Measurements from ENCODE around the gene NFE2L1. TPM values are rescaled to one million over a fixed set of nuclear protein-coding genes. Genes with fewer than 3 reads are reported as not detected.
A peak's percentile ranks its signal among the peaks of the same experiment; 100 is the strongest.

Gene NFE2L1
- polyA plus RNA-seq, 4 donors: 219 to 302 (median 264) TPM

DNA sequence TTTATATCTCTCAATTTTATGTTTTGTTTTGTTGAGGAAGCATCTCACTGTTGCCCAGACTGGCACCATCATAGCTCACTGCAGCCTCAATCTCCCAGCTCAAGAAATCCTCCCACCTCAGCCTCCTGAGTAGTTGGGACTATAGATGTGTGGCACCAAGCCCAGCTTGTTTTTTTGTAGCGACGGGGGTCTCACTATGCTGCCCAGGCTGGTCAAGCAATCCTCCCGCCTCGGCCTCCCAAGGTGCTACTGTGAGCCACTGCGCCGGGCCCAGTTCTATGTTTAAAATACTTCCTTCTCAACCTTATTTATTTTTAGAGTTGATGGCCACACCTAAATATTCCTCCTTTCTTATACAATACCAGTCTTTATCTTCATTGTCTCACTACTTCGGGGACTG lies 1.9 kb upstream of the NFE2L1 start:
- no peak for DNase-seq (ENCODE audit: low read depth in 4 of 4, low spot score in 3 of 4)

DNA sequence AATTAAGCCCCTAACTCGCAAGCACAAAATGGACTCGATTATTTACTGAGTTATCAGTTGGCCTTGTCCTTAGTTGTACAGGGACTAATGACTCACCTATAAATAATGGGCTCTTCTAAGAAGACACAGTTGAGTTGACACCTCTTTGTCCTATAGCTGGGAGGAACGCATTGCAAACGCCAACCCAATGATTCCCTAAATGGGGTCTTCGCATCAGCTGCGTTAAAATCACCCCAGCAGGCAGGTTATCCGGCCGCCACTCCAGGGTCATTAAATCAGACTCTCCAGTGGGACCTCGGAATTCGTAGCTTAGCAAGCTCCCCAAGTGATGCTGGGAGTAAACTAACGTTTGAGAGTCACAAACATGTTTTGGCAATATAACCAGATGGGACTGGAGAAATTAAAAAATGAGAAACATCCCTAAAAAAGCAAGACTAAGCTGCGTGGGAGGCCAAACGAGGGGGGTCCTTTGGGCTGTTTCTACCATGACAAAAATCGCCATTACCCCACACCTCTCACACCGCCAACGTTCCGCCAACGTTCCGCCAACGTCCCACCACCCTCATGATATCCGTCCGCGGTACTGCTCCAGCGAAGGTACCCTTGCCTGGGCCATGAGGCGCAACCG lies 932 bp upstream of the NFE2L1 start:
- no peak for DNase-seq (ENCODE audit: low read depth in 4 of 4, low spot score in 3 of 4)

DNA sequence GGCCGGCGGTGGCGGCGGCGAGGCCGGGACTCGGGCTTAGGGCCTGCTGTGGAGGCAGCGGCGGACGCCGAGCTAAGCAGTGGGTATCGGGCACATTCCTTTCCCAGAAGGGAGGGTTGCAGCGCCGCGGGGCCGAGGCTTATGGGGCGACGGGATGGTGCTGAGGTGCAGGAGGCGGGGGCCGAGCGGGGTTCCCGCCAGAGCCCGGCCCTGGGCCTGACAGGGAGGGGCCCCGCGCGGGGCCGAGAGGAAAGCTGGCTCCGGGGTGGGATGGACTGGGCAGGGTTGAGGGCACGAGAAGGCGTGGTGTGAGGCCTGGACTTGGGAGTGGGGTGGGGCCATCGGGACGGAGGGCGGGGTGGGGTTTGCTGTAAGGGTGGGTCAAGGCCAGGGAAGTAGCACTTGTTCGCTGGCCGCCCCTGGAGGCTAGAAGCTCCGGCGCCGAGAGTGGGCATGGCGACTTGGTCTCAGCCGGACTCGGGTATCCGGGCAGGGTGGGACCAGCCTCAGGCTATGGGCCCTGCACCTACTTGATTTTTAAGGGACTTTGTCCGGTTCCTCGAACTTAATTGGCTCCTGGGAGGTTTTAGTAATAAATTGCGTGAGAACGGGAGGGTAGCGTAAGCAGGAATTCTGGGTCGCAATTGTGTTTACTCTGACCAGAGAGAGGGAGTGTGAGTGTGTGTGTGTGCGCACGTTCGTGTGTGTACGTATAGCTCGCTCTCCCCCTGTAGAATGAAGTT lies 396 bp downstream of the NFE2L1 start:
- peak in 1 of 4 donors; percentile 61 for DNase-seq (ENCODE audit: low read depth in 4 of 4, low spot score in 3 of 4)

DNA sequence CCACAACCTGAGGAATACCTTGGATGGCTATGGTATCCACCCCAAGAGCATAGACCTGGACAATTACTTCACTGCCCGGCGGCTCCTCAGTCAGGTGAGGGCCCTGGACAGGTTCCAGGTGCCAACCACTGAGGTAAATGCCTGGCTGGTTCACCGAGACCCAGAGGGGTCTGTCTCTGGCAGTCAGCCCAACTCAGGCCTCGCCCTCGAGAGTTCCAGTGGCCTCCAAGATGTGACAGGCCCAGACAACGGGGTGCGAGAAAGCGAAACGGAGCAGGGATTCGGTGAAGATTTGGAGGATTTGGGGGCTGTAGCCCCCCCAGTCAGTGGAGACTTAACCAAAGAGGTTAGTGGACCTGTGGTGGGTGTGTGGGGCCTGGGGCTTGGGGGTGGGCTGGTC lies 3.1 kb downstream of the NFE2L1 start:
- DNase-seq (ENCODE audit: low read depth in 4 of 4, low spot score in 3 of 4): no peak

DNA sequence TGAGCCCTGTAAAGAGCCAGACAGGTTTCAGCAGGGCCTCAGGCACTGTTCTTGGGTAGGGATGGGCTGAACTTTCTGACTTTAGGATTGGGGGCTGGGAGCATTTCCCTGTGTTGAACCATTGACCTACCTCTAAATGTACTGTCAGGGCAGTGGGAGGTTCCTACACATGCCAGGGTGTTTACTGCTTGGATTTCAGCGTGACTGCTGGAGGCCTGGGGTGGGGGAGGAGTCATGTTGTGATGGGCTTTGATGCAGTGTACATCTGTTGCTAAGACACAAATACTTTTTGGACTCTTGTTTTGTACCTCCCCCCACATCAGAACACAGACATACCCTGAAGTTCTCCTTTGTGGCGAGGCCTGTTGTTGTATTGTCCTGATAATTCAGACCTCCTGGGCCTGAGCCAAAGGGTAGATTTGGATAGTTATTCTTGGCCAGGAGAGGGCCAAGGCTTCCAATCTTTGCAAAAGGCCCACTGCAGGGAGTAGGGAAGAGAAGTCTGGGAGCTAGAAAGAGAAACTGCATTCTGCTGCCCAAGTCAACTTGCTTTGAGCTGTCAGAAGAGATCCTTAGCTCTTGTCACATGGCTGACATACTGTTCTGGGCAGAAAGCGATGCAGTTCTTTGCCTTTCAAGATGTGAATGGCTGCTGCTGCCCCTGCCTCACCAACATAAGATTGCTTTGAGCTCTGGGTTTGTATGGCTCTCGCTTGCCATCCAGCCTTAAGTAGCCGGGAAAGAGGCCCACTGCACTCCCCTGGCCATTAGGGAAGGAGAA lies 3.7 kb downstream of the NFE2L1 start:
- no peak for DNase-seq (ENCODE audit: low read depth in 4 of 4, low spot score in 3 of 4)

DNA sequence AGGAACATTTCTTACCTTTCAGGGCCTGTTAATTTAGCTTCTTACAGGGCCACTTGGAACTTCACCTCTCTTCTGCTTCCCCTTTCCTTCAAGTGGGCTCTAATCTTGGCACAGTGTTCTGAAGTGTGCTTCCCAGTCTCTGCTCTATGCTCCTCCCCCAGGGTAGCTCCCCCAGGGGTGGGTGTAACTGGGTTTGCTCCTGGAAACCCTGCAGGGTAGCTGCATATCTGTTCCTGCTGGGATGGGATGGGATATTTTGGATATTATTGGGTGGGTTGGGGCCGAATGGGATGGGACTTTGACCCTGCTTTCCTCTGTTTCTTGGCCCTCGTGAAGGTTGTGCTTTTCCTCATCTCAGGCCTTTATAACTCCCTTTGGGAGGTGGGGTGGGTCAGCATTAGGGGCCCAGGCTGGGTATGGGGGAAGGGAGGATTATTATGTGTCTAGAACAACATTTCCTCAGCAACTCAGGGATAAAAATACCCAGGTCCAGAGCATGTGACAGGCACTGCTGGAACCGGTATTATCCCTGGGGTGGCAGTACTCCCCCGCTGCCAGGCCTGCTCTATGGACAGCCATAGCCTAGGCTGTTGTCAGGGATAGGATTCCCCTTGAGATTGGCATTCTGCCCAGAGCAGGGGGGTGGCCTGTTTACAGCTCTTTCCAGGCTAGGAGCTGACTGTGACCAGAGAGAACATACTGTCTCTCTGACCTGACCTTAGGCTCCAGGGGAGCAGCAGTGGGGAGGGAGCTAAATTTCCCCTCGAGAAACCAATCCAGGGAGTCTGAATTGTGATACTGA lies 5.0 kb downstream of the NFE2L1 start:
- peak in 1 of 4 donors; percentile 62 for DNase-seq (ENCODE audit: low read depth in 4 of 4, low spot score in 3 of 4)

DNA sequence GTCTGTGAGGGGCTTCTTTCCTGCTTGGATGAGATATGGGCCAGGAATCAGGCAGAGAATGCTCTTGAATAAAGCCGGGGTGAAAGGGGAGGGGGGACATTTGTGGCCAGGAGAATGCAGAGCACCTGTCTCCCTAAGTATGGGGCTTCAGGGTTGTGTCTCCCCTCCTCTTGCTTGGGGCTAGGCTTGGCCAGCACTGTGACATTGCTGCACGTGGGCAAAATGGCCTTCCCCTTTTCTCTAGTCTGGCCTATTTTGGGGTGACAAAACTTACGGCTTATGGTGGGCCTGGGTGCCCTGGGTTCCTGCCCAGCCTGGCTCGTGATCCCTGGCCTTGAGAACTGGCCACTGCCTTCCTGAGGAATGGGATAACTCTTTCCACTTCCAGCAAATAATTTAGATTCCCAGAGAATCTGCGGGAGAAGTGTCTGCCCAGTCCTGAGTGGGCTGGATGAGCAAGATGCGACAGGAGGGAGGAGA lies 5.6 kb downstream of the NFE2L1 start:
- DNase-seq (ENCODE audit: low read depth in 4 of 4, low spot score in 3 of 4): no peak

DNA sequence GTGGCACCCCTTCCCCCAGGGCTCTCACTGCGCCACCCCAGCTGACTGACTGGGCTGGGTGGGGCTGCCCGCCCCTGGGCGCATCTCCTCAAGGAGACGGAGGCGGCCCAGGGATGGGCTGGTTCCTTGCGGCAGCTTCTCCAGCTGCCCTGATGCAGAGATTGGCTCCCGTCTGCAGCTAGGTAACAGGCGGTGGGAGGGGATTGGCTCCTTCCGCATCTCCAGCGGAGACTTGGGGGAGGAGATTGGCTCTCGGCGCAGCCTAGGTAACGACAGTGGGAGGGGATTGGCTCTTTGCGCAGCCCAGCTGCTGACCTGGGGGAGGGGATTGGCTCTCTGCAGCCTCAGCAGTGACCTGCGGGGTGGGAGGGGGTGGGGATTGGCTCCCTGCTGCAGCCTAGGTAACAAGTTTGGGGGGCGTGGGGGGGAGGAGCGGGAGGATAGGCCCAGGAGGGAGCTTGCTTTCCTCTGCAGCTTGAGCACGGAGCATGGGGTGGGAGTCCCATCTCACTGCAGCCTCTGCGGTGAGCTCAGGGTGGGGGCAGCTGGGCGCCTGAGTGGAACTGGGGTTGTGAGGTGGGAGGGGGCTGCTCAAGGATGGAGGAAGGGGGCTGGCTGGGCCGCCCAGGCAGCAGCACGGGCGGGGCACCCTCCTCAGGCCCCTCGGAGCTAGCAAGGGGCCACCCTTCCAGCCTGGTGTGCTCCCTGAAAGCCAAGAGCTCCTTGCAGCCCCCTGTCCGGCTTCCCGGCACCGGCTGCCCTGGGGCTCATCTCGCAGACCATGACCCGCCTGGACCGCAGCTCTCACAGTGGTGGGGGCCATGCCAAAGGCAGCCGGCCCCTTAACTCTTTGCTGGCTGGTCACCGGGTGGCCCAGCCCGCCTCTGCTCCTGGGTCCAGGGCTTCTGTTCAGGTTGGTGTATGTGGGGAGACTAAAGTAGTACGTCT lies 6.4 kb downstream of the NFE2L1 start:
- DNase-seq (ENCODE audit: low read depth in 4 of 4, low spot score in 3 of 4): peak in 3 of 4 donors; percentile 80 to 85 (median 83)

DNA sequence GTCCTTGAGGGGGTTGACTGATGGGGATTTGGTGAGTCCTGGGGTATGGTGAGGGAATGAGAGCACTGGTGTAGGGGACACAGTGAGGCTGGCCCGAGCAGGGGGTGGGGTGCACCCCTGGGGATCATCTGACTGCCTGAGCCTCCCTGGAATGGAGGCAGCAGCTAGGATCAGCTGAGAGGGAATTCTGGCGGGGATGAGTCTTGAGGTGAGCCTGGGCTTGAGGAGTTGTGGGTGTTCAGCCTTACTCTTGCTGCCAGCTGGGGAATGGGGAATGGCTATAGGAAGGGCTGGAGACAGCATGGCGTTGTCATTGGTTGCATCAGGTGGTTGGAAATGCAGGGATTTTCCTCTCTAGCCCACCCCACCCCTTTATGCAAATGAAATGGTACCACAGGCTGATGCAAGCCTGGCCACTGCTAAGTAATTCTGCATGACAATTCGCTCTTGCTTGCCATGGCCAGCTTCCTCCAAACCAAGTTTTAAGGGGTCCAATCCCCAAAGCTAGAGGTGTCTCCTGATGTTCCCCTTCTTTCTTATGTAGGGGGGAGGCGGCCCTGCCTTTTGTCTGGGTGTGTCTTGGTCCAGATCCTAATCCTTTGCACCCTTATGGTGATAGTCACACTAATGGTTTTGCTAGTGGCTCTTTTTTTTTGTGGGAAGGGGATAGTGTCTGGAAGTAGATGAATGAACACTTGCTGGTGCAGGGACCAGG lies 7.5 kb downstream of the NFE2L1 start:
- DNase-seq (ENCODE audit: low read depth in 4 of 4, low spot score in 3 of 4): no peak

DNA sequence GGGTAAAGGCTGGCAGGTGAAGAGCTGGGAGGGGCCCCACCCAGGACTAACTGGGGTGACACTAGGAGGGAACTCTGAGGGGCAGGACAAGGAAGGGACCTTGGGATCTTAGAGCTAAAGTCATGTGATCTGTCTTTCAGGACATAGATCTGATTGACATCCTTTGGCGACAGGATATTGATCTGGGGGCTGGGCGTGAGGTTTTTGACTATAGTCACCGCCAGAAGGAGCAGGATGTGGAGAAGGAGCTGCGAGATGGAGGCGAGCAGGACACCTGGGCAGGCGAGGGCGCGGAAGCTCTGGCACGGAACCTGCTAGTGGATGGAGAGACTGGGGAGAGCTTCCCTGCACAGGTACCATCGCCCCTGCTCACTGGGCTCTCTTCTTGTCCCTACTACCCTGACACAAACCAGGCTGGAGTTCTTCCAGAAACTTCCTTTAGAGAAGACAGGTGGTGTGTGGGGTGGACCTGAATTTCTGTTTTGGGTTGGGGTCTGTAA lies 8.1 kb downstream of the NFE2L1 start:
- DNase-seq (ENCODE audit: low read depth in 4 of 4, low spot score in 3 of 4): no peak

DNA sequence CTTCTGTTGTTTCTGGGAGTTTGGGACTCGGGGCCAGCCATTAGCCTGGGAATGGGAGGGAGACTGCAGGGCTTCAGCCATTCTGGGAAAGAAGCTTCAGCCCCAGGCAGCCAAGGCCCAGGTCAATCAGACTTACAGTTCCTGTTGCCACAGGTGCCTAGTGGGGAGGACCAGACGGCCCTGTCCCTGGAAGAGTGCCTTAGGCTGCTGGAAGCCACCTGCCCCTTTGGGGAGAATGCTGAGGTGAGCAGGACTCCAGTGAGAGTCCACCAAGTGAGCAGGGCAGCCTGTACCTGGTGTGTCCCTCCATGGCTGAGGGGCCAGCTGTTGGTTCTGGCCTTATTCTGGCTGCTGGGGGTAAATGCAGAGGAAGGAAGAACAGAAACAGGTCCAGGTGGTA lies 8.7 kb downstream of the NFE2L1 start:
- no peak for DNase-seq (ENCODE audit: low read depth in 4 of 4, low spot score in 3 of 4)

DNA sequence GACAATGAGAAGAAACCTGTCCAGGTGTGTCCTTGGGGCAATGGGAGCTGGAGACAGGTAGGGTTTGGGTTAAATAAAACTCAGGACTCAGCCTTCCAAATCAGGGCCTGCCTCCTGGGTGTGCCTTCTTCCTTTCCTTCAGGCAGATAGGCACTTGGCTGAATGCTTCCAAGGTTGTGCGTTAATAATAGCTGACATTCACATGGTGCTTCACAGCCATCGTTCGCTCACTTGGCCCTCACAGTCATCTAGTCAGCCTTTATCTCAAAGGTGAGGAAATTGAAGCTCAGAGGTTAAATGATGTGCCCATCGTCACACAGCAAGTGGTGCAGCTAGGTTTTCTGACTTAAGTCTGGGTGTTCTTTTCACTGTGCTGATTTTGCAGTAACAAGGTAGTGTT lies 9.5 kb downstream of the NFE2L1 start:
- no peak for DNase-seq (ENCODE audit: low read depth in 4 of 4, low spot score in 3 of 4)

DNA sequence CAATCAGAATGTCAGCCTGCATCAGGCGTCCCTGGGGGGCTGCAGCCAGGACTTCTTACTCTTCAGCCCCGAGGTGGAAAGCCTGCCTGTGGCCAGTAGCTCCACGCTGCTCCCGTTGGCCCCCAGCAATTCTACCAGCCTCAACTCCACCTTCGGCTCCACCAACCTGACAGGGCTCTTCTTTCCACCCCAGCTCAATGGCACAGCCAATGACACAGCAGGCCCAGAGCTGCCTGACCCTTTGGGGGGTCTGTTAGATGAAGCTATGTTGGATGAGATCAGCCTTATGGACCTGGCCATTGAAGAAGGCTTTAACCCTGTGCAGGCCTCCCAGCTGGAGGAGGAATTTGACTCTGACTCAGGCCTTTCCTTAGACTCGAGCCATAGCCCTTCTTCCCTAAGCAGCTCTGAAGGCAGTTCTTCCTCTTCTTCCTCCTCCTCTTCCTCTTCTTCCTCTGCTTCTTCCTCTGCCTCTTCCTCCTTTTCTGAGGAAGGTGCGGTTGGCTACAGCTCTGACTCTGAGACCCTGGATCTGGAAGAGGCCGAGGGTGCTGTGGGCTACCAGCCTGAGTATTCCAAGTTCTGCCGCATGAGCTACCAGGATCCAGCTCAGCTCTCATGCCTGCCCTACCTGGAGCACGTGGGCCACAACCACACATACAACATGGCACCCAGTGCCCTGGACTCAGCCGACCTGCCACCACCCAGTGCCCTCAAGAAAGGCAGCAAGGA lies 10.4 kb downstream of the NFE2L1 start:
- no peak for DNase-seq (ENCODE audit: low read depth in 4 of 4, low spot score in 3 of 4)

DNA sequence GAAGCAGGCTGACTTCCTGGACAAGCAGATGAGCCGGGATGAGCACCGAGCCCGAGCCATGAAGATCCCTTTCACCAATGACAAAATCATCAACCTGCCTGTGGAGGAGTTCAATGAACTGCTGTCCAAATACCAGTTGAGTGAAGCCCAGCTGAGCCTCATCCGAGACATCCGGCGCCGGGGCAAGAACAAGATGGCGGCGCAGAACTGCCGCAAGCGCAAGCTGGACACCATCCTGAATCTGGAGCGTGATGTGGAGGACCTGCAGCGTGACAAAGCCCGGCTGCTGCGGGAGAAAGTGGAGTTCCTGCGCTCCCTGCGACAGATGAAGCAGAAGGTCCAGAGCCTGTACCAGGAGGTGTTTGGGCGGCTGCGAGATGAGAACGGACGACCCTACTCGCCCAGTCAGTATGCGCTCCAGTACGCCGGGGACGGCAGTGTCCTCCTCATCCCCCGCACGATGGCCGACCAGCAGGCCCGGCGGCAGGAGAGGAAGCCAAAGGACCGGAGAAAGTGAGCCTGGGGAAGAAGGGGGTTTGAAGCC lies 11.0 kb downstream of the NFE2L1 start:
- DNase-seq (ENCODE audit: low read depth in 4 of 4, low spot score in 3 of 4): no peak

DNA sequence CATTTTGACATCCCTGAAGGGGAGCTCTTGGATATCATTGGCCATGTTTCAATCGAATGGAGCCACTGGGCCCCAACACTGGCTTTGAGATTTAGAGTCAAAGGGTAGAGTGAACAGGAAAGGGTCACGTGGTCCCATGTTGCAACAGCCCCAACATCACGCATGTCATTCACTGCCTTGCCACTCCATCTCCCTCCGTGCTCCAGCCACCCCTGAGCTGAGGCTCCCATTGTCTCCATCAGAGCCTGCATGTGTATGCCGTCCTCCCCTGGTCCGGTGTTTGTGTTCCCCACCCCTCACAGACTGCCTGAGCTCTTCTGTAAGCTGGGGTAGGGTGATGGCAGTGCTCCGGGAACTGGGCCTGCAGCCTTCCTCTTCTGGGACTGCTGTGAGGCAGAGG lies 12.1 kb downstream of the NFE2L1 start:
- DNase-seq (ENCODE audit: low read depth in 4 of 4, low spot score in 3 of 4): no peak

DNA sequence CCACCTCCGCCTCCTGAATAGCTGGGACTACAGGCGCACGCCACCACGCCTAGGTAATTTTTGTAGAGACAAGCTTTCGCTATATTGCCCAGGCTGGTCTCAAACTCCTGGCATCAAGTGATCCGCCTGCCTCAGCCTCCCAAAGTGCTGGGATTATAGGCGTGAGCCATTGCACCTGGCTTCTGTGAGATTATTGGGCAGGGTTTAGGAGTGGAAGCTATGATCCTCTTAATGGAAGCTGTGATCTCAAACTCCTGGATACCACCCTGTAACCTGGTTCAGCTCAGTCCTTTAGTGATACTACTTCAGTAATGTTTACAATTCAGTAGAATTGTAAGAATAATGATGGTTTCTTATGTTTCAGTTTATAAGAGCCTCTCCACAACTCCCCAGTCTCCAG lies 14.1 kb downstream of the NFE2L1 start:
- DNase-seq (ENCODE audit: low read depth in 4 of 4, low spot score in 3 of 4): no peak

DNA sequence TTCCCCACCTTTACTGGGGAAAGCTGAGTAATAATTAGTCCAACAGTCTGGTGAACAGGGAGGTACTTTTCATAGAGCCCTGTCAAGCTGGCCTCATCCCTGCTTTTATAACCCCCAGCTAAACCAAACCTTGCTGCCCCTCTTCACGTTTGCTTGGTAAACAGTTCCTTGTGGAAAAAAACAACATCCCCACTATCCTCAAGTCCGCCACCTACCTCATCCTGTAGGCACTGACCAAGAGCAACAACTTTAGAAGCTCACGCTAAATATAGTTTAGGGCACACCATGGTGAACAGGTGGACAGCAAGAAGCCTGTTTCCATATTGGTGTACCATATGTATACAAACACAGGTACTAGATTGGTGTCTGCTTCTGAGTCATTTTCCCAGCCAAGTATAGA lies 16.5 kb downstream of the NFE2L1 start:
- no peak for DNase-seq (ENCODE audit: low read depth in 4 of 4, low spot score in 3 of 4)

DNA sequence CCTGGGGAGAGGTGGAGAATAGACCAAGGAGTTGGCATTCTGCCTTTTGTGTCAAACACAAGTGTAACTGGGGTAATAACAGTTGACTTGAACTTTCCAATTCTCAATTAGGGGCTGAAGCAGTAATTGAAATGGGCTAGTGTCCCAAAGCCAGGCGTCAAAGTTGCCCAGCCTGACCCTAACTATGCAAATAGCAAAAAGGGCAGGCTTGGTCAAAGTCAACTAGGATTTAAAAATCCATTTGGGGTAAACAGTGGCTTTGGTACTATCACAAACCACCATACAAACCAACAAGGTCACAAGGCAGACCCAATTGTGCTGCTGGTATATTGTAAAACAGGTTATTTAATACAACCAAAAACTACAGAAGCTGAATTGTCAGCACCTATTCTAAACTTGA lies 18.0 kb downstream of the NFE2L1 start:
- DNase-seq (ENCODE audit: low read depth in 4 of 4, low spot score in 3 of 4): no peak

Measured in right renal pelvis (tissue), 4 donors.